GM13976 (cell line): ENCODE results near the gene BRD3OS.
"Not testable (repeated sequence)": the region's sequence is repeated elsewhere in the genome, so short reads cannot be mapped to it uniquely, and the experiment has no call there.

Experiments
- DNase-seq: peaks from one replicate; pipeline ENCODE4 v3.0.0; 2012; ENCODE audit warnings: low spot score
- CTCF ChIP-seq: IDR thresholded peaks from 2 replicates; pipeline ENCODE4 v1.5.1; 2012; ENCODE audit warnings: borderline replicate concordance, mild to moderate bottlenecking; ENCODE audit not compliant: insufficient read depth; ENCODE audit errors: extremely low read depth, missing control alignments, control extremely low read depth
- in situ Hi-C: fragments of 300-500 bp; cut with MboI; formaldehyde crosslinking; loops from one replicate; pipeline ENCODE4 v1.12.0; 2022; ENCODE audit warnings: low sequenced_read_pairs, mixed read lengths, inconsistent platforms; ENCODE audit not compliant: unreplicated experiment

Gene BRD3OS

DNA sequence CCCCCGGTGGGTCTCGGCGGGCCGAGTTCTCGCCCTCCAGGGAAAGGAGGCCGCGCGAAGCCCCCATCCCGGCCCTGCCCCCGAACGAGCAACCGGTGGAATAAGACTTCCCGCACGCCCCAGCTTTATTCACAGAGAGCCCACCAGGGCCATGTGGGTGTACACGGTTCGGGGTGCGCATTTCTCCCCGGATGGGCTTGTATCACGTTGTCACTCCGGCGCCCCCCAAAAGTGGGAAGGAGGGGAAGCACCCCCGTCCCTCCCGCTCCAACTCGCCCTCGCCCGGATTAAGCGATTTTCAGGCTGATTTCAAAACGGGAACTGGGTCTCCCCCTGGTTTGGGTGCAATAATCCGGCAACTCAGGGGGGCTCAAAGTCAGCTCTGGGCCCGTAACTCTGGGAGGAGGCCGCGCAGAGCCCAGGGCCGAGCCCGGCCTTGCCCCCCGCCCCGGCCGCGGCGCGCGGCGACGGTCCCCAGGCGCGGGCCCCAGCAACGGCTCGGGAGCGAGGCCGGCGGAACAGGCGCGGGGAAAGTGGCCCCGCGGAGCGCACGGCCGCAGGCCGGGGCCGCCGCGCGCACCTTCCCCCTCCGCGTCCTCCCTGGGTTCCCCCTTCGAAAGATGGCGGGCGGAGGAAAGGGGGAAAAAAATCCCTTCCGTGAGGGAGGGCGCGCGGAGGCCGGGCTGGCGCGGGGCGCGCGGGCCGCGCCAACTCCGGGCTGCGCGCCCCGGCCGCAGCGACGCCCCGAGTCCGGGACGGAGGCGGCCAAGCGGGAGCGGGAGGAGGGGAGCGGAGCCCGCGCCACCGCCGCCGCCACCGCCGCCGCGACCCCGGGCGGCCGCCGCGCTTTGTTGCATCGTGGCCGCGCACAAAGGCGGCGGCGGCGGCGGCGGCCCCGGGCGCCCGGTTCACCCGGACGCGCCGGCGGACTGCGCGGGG, 41.9 kb downstream of the BRD3OS start:
- TF ChIP-seq CTCF, result no peak
- in situ Hi-C loops, result no loop called here
- DNase-seq, result peak; percentile 59

DNA sequence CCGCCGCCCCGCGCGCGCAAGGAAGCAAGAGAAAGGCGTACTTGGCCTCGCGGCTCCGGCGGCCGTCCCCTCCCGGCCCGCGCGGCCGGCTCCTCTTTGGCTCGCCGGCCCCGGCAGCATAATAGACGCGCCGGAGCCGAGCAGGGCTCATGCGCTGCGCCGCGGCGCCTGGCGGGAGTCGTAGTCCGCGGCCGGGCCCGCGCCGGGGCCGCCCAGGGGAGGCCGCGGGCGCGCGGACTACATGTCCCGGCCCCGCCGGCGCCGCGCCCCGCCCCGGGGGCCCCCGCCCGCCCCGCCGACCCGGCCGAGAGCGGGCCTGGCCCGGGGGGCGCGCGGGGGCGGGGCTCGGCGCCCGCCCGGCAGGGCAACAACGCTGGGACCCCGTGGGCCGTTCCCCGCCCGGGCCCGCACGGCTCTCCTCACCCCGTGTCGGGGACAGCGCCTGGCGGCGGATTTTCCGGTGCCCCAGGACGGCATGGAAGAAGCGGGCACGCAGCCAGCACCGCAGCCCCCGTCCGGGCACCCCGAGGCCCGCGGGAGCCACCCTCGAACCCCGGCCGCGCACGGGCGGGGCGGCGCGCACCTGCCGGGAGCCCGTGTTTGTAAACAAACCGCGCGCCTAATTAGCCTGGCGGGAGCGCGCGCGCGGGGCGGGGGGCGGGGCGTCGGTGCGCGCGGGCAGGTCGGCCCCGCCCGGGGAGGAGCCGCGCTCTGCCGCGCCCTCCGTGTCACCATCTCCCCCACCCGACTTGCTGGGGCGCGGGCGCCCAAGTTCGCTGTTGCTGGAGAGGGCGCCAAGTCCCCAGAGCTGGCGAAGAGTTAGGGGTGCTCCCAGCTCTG, 42.8 kb downstream of the BRD3OS start, which contains the start of gene BRD3:
Gene BRD3 (minus strand): TSS at position 123 of the 840 bp plus-strand sequence. CDS start 14,549 bp downstream, outside the sequence.
- in situ Hi-C loops, result no loop called here
- no peak for TF ChIP-seq CTCF
- peak; percentile 93 for DNase-seq

GRCh38 chr9:134068744-134069479, 43.6 kb downstream of the BRD3OS start:
- no peak for DNase-seq
- in situ Hi-C loops, result no loop called here
- TF ChIP-seq CTCF, result no peak

GRCh38 chr9:134069480-134070399, 44.5 kb downstream of the BRD3OS start:
- peak; percentile 8 for DNase-seq
- in situ Hi-C loops, result no loop called here
- TF ChIP-seq CTCF, result no peak

- DNase-seq, result no peak
- in situ Hi-C loops, result no loop called here
- no peak for TF ChIP-seq CTCF
These were observed 45.9 kb downstream of the BRD3OS start for GRCh38 chr9:134071149-134071548.

DNA sequence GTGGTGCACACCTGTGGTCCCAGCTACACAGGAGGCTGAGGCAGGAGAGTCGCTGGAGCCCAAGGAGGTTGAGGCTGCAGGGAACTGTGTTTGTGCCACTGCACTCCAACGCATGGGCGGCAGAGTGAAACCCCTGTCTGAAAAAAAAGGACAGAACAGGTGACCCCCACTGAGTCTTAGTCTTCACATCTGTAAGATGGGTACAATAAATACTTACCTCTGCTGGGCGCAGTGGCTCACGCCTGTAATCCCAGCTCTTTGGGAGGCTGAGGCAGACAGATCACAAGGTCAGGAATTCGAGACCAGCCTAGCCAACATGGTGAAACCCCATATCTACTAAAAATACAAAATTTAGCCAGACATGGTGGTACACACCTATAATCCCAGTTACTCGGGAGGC, 47.4 kb downstream of the BRD3OS start:
- DNase-seq, in situ Hi-C loops: not testable (repeated sequence)
